ENCODE data around the gene LRP1-AS. TPM values are rescaled to one million over a fixed set of nuclear protein-coding genes. Genes with fewer than 3 reads are reported as not detected.

Gene LRP1-AS
- total RNA-seq (2014; rRNA removed; shearing (Covaris generic)): not detected in 2 replicates

DNA sequence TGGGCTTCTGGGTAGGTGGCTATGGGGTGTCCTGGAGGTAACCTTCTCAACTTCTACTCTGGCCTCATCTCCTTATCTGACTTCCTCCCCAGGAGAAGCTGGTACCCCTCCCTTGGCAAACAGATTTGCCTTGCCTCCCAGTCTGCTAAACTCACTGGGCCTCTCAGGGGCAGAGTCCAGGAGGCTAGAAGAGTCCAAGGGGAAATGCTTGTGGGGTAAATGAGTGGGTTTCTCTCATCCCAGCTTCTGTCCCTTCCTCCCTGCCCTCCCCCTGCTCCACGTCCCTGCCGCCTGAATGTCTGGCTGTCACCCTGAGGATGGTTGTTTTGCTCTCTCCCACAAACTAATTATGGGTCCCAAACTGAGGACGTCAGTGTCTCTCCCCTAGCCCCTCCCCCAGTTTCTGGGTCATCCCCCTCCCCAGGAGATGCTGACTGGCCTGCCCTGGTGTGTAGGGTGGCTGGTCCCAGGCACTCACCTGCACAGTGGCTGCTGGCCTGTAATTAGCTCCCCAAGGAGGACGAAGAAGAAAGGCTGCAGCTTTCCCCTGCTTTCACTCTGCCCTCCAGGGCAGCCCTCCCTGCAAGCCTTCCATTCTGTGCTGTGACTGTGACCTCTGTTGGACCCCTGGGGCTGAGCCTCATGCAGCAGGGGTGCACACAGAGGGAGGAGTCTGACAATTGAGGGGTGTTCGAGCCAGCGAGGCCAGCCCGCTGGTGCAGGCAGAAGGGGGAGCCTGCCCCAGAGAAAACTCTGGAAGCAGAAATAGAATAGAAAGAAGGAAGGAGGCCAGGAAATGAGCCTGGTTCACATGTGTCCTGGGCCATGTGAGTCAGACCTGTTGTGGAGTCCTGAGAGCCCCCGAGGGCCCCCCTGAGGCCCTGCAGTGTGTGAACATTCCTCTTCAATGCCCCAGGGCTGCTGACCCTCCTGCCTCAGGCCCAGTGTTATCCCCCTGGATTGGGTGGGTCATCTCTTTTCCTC, at the start of gene LRP1-AS:
LRP1-AS (minus strand) TSS at position 659 of the 984 bp plus-strand sequence.
- DNase-seq (ENCODE audit: low spot score): no peak

DNA sequence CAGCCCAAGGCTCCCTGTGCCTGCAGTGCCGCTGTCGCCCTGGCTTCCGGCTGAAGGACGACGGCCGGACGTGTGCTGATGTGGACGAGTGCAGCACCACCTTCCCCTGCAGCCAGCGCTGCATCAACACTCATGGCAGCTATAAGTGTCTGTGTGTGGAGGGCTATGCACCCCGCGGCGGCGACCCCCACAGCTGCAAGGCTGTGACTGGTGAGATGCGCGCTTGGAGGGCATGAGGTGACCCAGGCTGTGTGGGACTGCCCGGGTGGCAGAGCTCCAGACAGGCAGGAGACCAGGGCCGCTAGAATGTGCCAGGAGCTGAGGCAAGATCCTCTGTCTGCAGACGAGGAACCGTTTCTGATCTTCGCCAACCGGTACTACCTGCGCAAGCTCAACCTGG, 49.5 kb upstream of the LRP1-AS start:
- no peak for DNase-seq (ENCODE audit: low spot score)

DNA sequence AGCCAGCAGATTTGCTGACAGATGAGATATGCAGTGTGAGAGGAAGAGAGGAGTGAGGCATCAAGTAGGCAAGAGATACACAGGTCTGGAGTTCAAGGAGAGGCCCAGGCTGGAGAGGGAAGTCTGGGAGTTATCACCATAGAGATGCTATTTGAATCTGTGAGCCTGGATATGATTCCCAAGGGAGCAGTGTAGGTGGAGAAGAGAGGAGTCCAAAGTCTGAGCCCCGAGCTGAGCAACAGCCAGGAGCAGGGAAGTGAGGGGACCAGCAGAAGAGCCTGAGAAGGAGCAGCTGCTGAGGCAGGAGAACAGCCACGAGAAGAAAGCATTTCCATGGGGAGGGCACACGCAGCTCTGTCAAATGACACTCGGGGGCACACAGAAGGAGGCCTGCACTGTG, 49.0 kb upstream of the LRP1-AS start:
- no peak for DNase-seq (ENCODE audit: low spot score)

- no peak for DNase-seq (ENCODE audit: low spot score)
Measured at GRCh38 chr12:57195611-57196371, 48.4 kb upstream of the LRP1-AS start.

DNA sequence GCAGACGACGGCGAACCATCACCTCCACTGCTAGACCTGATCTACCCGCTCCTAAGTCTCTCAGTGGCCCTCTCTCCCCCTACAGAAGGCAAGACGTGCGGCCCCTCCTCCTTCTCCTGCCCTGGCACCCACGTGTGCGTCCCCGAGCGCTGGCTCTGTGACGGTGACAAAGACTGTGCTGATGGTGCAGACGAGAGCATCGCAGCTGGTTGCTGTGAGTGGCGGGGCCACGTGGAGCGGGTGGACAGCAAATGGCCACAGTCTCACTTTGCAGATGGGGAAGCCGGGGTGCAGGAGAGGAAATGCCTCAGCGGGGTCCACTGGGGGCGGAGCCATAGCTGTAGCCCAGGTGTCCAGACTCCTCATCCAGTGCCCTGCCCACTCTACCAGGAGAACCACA, 47.8 kb upstream of the LRP1-AS start:
- no peak for DNase-seq (ENCODE audit: low spot score)

DNA sequence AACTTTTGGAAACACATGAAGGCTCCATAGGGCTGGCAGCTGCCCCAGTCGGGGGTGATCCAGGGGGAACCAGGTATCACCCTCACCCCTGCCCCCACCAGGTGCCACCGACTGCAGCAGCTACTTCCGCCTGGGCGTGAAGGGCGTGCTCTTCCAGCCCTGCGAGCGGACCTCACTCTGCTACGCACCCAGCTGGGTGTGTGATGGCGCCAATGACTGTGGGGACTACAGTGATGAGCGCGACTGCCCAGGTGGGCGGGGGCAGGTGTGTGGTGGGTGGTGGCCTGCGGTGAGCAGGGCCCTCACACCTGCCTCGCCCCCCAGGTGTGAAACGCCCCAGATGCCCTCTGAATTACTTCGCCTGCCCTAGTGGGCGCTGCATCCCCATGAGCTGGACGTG, 46.8 kb upstream of the LRP1-AS start:
- no peak for DNase-seq (ENCODE audit: low spot score)

GRCh38 chr12:57193706-57194245, 46.4 kb upstream of the LRP1-AS start:
- DNase-seq (ENCODE audit: low spot score): no peak

- DNase-seq (ENCODE audit: low spot score): no peak
Measured at GRCh38 chr12:57192920-57193319, 45.5 kb upstream of the LRP1-AS start.

- DNase-seq (ENCODE audit: low spot score): no peak
Measured at GRCh38 chr12:57191410-57191809, 44.0 kb upstream of the LRP1-AS start.

- no peak for DNase-seq (ENCODE audit: low spot score)
Measured at GRCh38 chr12:57190821-57191220, 43.4 kb upstream of the LRP1-AS start.

DNA sequence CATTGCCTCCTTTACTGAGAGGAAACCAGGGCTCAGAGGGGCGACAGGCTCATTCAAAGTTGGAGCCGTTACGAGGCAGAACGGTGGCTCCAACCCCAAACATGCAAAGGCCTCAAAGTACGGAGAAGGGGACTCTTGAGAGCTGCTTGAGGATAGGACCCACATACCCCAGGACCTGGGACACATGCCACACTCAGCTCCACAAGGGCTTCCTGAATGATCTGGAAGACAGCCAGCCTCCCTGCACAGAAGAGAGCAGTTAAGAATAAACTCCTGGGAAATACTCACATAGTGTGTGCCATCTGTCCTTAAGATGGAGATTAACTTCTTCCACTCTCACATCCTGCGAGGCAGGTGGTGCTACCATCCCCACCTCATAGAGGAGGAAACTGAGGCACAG, 42.6 kb upstream of the LRP1-AS start:
- no peak for DNase-seq (ENCODE audit: low spot score)

DNA sequence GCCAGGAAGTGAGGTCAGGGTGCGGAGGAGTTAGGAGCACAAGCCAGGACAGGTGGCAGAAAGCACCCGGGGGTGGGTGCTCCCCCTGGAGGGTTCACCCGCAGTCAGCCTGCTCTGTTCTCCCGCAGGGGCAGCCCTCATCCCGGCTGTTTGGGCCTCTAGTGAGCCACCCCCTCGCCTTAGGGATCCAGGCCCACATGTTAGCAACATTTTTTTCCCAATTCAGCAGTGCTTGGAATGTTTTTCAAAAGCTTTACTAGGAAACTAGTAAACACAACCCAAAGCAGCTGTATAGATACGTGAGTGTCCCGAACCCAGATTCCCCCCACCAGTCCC, 40.6 kb upstream of the LRP1-AS start:
- DNase-seq (ENCODE audit: low spot score): no peak

- no peak for DNase-seq (ENCODE audit: low spot score)
Measured at GRCh38 chr12:57187222-57188089, 40.0 kb upstream of the LRP1-AS start.

- no peak for DNase-seq (ENCODE audit: low spot score)
Measured at GRCh38 chr12:57185906-57186508, 38.6 kb upstream of the LRP1-AS start.

GRCh38 chr12:57185403-57185802, 38.0 kb upstream of the LRP1-AS start:
- no peak for DNase-seq (ENCODE audit: low spot score)

- no peak for DNase-seq (ENCODE audit: low spot score)
Measured at GRCh38 chr12:57183939-57184725, 36.7 kb upstream of the LRP1-AS start.

DNA sequence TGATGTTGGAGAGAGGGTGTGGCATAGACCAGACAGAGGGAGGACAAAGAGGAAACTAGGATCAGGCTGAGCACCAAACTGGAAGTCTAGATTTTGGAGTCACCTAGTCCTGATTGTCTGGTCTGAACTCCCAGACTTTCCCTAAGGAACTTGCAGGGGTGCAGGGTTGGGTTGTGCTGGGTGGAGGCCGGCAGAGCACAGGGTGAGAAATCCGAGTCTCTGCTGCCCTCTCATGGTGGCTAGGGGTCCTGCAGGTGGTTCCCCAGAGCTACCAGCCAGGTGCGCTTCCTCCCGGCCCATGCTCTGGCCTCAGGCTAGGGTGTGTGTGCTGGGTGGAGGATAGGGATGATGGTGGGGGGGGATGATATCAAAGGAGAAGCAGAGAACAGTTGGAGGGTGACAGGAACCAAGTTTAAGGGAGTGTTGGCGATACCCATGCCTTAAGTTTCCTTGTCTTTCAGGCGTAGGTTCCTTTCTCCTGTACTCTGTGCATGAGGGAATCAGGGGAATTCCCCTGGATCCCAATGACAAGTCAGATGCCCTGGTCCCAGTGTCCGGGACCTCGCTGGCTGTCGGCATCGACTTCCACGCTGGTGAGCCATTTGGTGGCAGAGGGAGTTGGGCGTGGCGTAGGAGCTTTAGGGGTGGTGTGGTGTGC, 35.6 kb upstream of the LRP1-AS start:
- peak; percentile 53 for DNase-seq (ENCODE audit: low spot score)

DNA sequence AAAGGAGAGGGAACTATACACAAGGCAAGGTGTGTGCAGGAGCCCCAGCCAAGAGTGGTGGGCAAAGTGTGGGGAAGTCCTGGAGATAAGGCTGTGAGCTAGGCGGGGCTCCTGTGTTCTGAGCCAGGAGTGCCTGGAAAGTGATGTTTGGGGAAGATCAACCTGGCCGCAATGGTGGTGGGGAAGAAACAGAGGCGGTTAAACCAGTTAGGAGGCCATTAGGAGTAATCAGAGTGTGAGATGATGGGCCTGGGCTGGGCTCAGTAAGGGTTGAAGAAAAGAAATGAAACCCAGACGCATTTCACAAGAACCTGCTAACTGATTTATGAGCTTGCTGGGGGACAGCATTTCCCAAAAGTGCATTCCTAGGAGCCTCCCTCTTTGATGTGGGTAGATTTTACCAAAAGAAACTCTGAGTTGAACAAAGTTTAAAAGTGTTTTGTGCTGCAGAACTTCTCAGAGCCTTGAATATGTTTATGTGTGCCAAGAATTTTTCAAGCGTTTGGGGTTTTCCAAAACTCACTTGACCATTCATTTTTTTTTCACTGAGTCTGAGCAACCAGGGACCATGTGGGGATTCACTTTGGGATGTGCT, 34.2 kb upstream of the LRP1-AS start:
- DNase-seq (ENCODE audit: low spot score): no peak

- no peak for DNase-seq (ENCODE audit: low spot score)
Measured at GRCh38 chr12:57181072-57181471, 33.7 kb upstream of the LRP1-AS start.

Measured in H4 (cell line).